ENCODE results near the gene PDE4B.

DNA sequence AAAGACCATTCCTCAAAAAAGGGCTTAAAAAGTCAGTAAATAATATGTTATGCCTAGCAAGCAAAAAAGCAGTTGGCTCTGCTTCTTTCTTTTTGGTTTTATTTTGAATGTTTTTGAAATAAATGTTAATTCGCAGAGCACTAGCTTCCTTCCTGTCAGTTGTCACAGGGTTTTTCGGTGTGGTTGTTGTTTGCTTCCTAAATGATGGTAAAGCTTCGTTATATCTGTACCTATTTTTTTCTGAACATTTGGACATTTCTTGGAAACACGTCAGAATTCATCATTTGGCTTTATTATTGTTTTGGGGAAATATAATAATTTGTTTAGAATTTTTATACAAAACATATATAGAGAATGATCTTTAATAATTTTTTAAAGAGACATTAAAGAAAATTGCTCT lies 389.3 kb downstream of the PDE4B start:
- TF ChIP-seq, protein P1, sequence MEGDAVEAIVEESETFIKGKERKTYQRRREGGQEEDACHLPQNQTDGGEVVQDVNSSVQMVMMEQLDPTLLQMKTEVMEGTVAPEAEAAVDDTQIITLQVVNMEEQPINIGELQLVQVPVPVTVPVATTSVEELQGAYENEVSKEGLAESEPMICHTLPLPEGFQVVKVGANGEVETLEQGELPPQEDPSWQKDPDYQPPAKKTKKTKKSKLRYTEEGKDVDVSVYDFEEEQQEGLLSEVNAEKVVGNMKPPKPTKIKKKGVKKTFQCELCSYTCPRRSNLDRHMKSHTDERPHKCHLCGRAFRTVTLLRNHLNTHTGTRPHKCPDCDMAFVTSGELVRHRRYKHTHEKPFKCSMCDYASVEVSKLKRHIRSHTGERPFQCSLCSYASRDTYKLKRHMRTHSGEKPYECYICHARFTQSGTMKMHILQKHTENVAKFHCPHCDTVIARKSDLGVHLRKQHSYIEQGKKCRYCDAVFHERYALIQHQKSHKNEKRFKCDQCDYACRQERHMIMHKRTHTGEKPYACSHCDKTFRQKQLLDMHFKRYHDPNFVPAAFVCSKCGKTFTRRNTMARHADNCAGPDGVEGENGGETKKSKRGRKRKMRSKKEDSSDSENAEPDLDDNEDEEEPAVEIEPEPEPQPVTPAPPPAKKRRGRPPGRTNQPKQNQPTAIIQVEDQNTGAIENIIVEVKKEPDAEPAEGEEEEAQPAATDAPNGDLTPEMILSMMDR (IDR thresholded peaks at IDR 0.05) = no peak
- no peak for TF ChIP-seq POLR2AphosphoS5 (IDR thresholded peaks at IDR 0.05)

Data from sigmoid colon (tissue), 4 donors.